ENCODE measurements around the gene GALT. TPM values are rescaled to one million over a fixed set of nuclear protein-coding genes. Genes with fewer than 3 reads are reported as not detected.

GALT gene
- total RNA-seq, result 10 to 100 TPM; 42.0 to 44.6 TPM

DNA sequence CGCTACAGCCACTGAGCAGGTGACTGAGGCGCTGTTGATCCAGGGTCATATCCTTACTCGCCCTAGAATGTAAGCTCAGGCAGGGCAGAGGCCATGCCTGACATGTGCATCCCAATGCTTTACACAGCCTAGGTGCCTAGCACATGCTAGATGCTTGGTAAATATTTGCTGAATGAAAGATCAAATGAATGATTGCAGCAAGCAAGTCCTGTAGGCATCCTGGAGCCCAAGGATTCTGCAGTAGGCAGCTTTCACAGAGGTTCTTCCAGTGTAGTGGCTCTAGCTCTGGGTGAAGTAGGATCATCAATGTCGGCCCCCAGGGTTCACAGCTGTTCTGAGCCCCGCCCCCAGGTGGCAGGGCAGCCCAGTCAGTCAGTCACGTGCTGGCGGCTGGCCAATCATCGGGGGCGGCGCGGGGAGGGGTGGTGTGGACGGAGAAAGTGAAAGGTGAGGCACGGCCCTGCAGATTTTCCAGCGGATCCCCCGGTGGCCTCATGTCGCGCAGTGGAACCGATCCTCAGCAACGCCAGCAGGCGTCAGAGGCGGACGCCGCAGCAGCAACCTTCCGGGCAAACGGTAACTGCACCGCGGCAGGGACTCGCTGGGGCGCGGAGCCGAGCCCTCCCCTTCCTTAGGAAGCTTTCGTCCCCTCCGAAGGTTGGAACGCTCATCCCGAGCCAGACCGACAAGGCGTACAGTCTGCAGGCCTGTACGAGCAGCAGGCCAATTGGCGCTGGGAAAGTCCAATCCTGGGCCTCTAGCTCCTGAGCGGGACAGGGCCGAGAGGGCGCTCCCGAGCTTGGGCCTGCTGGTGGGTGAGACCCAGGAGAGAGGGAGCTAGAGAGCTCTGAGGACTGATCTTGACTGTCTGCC, at the start of gene GALT:
GALT (plus strand) TSS at position 465 of the 873 bp plus-strand sequence; CDS start at position 495, 30 bp downstream.
- peak; percentile 98 for DNase-seq
- H3K27ac Mint-ChIP-seq, result peak within 1 kb of the TSS; percentile 83
- intact Hi-C loops (cut with micrococcal nuclease), result loop anchor here (1.0 to 5.0 kb wide), 6 partner anchors 8 to 426 kb away; partner anchors contain the start of genes DNAJB5 and VCP
- no peaks in the 10 kb centered on the region for H3K27me3 Mint-ChIP-seq (ENCODE audit: low read depth)
- peak within 1 kb of the TSS; percentile 86 for H3K4me3 Mint-ChIP-seq
- H3K4me1 Mint-ChIP-seq (ENCODE audit: low read depth), result peaks cover 18% of the 10 kb centered on the region
- no peaks in the 10 kb centered on the region for H3K9me3 Mint-ChIP-seq
- CTCF ChIA-PET, result interaction anchor here (0.6 to 4.4 kb wide), 14 partner anchors 8 to 281 kb away, joined by 3 to 51 read pairs (median 4); partner anchors contain the start of genes CCL27, RPP25L and SIGMAR1
- H3K36me3 Mint-ChIP-seq (ENCODE audit: low read depth), result peaks cover 19% of the 10 kb centered on the region

DNA sequence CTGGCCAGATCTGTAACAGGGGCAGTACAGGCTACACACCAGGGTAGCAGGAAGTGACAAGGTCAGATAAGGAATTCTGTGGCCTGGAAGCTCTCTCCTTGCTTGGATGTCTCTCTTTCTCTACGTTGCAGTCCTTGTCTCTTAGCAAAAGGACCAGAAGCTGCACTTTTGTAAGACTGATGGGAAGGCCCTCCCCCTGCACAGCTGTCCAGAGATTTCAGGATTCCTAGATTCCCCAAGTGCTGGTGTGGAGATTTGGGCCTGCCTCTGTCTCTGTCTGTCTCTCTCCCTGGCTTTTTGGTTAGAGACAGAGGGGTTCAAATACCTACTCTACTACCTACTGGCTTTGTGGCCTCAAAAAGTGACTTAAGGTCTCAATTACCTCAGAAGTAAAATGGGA, 46.9 kb upstream of the GALT start:
- Mint-ChIP-seq H3K4me3 (no peak overlapping the region), H3K27me3 (ENCODE audit: low read depth) (peaks cover 11% of the 10 kb centered on the region), H3K27ac (no peak overlapping the region), H3K4me1 (ENCODE audit: low read depth) (no peaks in the 10 kb centered on the region), H3K36me3 (ENCODE audit: low read depth) (no peaks in the 10 kb centered on the region), H3K9me3 (no peaks in the 10 kb centered on the region)
- intact Hi-C loops (cut with micrococcal nuclease), result no loop called here
- CTCF ChIA-PET, result interaction anchor here (1.7 to 2.1 kb wide), 2 partner anchors 8 to 52 kb away, joined by 8 to 12 read pairs; no protein-coding TSS in a partner anchor
- DNase-seq, result no peak

DNA sequence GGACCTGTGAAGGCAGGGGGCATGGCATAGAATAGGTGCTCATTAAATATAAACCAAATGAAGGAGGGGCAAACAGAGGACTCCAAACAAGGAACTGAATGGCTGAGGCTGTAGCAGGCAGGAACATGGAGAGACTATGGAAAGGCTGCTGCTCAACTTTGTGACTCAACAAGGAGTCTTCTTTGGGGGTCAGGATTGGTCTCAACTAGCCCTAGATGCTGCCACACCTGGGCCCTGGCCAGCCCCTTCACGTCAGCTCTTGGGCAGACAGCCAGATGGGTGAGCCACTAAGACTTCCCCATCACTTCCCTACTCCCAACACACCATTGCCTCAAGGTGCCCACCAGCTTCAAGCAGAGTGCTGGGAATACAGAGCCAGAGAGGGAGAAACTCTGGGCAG, 45.6 kb upstream of the GALT start:
- Mint-ChIP-seq H3K36me3 (ENCODE audit: low read depth) (no peaks in the 10 kb centered on the region), H3K9me3 (no peaks in the 10 kb centered on the region), H3K4me1 (ENCODE audit: low read depth) (no peaks in the 10 kb centered on the region), H3K4me3 (no peak overlapping the region), H3K27ac (no peak overlapping the region), H3K27me3 (ENCODE audit: low read depth) (peaks cover 8% of the 10 kb centered on the region)
- CTCF ChIA-PET, result interaction anchor here (0.7 to 1.7 kb wide), 3 partner anchors 8 to 161 kb away, joined by 3 to 12 read pairs (median 5); no protein-coding TSS in a partner anchor
- intact Hi-C loops (cut with micrococcal nuclease), result loop anchor here (10.0 kb wide), 1 partner anchor 266 kb away; no protein-coding TSS in a partner anchor
- no peak for DNase-seq

DNA sequence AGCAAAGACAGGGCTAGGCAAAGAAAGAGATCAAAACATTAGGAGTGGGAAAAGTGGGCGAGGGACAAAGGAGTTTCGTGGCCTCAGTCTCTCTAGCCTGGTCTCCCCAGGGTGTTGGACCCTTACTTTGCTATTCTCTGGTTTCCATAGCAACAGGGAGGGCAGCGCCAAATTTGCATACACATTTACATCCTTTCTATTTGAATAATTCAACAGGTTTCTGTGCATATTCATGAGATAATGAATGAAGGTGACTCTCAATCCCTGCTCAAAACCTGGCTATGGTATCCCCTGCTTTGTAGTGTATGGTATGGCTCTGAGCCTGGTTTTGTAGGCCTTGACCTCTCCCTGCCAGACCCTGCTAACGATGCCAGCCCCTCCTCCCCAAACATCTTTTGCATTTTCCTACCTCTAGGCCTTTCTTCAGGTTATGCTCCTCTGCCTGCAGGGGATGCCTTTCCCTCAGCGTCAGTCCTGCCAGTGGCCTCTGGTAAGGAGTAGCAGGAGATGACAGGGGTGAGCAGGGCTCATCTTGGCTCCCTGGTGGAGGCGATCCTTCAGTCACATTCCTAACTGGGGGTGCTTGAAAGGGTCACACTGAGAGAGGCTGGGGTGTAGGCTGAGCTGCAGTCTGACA, 44.4 kb upstream of the GALT start:
- H3K4me1 Mint-ChIP-seq (ENCODE audit: low read depth), result no peaks in the 10 kb centered on the region
- H3K27me3 Mint-ChIP-seq (ENCODE audit: low read depth), result no peaks in the 10 kb centered on the region
- no peaks in the 10 kb centered on the region for H3K36me3 Mint-ChIP-seq (ENCODE audit: low read depth)
- no peaks in the 10 kb centered on the region for H3K9me3 Mint-ChIP-seq
- no peak for DNase-seq
- no peak overlapping the region for H3K4me3 Mint-ChIP-seq
- H3K27ac Mint-ChIP-seq, result no peak overlapping the region
- CTCF ChIA-PET, result interaction anchor here (0.5 to 8.3 kb wide), 14 partner anchors 8 to 379 kb away, joined by 3 to 64 read pairs (median 8); partner anchors contain the start of genes DCTN3, RPP25L and SIGMAR1
- intact Hi-C loops (cut with micrococcal nuclease), result loop anchor here (10.0 kb wide), 1 partner anchor 267 kb away; no protein-coding TSS in a partner anchor

DNA sequence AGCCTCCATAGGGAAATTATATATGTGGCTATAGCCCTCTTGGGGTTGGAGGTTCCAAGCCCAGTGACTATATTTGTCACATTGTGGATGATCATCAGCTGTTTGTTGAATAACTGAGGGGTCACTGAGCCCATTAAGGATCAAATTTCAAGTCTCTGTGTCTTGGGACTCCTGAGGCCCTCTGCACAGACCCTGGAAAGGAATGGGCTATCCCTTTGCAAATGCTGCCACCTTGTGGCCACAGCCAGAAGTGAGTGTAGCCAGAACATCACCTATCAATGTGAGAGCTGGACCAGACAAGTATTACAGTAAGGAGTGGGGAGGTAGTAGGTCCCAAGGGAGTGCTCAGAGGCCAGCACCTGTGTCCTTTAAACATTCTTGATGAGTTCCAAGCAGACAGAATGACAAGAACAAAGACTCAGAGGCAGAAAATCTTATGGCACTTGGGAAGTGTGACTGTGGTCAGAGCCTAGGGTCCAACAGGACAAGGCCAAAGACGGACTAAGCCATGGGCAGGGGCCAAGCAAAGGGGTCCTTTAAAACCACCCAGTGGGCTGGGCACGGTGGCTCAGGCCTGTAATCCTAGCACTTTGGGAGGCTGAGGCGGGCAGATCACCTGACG, 42.8 kb upstream of the GALT start:
- Mint-ChIP-seq H3K9me3 (no peaks in the 10 kb centered on the region), H3K4me1 (ENCODE audit: low read depth) (no peaks in the 10 kb centered on the region), H3K27me3 (ENCODE audit: low read depth) (no peaks in the 10 kb centered on the region), H3K27ac (no peak overlapping the region), H3K4me3 (no peak overlapping the region), H3K36me3 (ENCODE audit: low read depth) (no peaks in the 10 kb centered on the region)
- intact Hi-C loops (cut with micrococcal nuclease), result loop anchor here (1.0 to 10.0 kb wide), 4 partner anchors 41 to 269 kb away; no protein-coding TSS in a partner anchor
- peak; percentile 89 for DNase-seq
- CTCF ChIA-PET, result interaction anchor here (0.6 to 8.3 kb wide), 29 partner anchors 8 to 227 kb away, joined by 3 to 64 read pairs (median 4); partner anchors contain the start of genes DCTN3, GALT, RPP25L and SIGMAR1

DNA sequence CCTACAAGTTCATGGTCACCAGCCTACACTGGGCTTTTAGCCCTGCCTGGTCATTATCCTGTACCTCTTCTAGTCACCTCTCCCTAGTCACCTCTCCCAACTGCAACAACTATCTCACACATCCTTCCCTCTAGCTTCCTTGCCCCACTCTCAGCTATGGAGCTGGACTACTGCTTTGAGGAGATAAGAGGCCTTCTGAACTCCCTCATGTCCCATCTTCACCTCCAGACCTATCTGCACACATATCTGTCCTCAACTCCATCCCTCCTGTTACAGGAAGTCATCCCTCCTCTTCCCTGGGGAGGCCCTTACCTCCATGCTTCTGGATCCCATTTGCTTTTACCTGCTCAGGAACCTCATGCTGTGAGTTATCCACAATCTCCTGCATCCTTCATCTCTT, 40.3 kb upstream of the GALT start:
- peaks cover 9% of the 10 kb centered on the region for H3K4me1 Mint-ChIP-seq (ENCODE audit: low read depth)
- H3K9me3 Mint-ChIP-seq, result no peaks in the 10 kb centered on the region
- intact Hi-C loops (cut with micrococcal nuclease), result loop anchor here (10.0 kb wide), 1 partner anchor 271 kb away; no protein-coding TSS in a partner anchor
- CTCF ChIA-PET, result interaction anchor here (1.0 to 8.3 kb wide), 6 partner anchors 14 to 203 kb away, joined by 3 to 64 read pairs (median 14); partner anchors contain the start of genes DCTN3 and SIGMAR1
- no peaks in the 10 kb centered on the region for H3K27me3 Mint-ChIP-seq (ENCODE audit: low read depth)
- DNase-seq, result no peak
- no peak overlapping the region for H3K4me3 Mint-ChIP-seq
- no peak overlapping the region for H3K27ac Mint-ChIP-seq
- no peaks in the 10 kb centered on the region for H3K36me3 Mint-ChIP-seq (ENCODE audit: low read depth)

DNA sequence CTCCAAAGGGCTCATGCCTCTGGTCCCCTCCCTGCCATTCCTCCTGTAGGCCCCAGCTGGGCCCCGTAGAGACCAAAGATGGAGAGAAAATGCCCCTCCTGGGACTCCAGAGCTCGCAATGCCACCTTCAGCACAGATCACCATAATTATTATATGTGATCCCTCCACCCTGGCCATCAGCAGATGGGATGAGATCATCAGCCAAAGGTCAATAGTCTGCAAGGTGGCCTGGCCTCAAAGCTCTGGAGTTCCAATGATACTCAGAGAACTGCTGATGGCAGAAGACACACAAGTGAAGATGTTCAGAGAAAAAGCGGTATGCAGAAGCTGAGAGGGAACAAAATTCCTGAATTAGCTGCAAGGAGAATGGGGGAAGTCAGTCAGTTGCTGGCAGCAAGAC, 39.6 kb upstream of the GALT start:
- Mint-ChIP-seq H3K36me3 (ENCODE audit: low read depth) (no peaks in the 10 kb centered on the region), H3K4me3 (no peak overlapping the region), H3K9me3 (no peaks in the 10 kb centered on the region), H3K27ac (no peak overlapping the region), H3K27me3 (ENCODE audit: low read depth) (no peaks in the 10 kb centered on the region), H3K4me1 (ENCODE audit: low read depth) (peaks cover 13% of the 10 kb centered on the region)
- intact Hi-C loops (cut with micrococcal nuclease), result loop anchor here (10.0 kb wide), 1 partner anchor 272 kb away; no protein-coding TSS in a partner anchor
- no peak for DNase-seq
- CTCF ChIA-PET, result interaction anchor here (0.6 to 8.3 kb wide), 5 partner anchors 13 to 204 kb away, joined by 3 to 64 read pairs (median 8); partner anchors contain the start of genes DCTN3 and SIGMAR1

DNA sequence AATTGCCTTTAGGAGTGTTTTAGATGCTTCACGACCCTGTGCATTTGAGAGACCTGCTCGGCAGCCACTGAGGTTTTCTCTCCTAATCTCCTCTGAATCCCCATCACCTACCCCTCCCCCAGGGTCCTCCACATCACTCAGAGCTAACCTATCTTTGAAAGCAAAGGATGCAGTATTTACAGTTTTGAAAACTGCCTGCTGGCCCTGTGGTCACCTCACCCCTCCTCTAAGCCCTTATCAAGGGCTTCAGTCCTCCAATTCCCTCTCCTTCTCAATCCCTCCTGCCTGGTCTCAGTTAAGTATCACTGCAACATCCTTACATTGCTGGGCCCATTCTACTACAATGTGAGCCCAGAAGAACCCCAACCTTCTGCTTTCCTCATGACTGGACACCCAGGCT, 39.1 kb upstream of the GALT start:
- no peaks in the 10 kb centered on the region for H3K9me3 Mint-ChIP-seq
- DNase-seq, result no peak
- CTCF ChIA-PET, result interaction anchor here (0.6 to 8.3 kb wide), 4 partner anchors 13 to 147 kb away, joined by 3 to 64 read pairs (median 3); partner anchors contain the start of genes DCTN3 and SIGMAR1
- no peak overlapping the region for H3K4me3 Mint-ChIP-seq
- no peaks in the 10 kb centered on the region for H3K36me3 Mint-ChIP-seq (ENCODE audit: low read depth)
- peaks cover 15% of the 10 kb centered on the region for H3K4me1 Mint-ChIP-seq (ENCODE audit: low read depth)
- no peak overlapping the region for H3K27ac Mint-ChIP-seq
- intact Hi-C loops (cut with micrococcal nuclease), result loop anchor here (10.0 kb wide), 1 partner anchor 273 kb away; no protein-coding TSS in a partner anchor
- H3K27me3 Mint-ChIP-seq (ENCODE audit: low read depth), result no peaks in the 10 kb centered on the region

DNA sequence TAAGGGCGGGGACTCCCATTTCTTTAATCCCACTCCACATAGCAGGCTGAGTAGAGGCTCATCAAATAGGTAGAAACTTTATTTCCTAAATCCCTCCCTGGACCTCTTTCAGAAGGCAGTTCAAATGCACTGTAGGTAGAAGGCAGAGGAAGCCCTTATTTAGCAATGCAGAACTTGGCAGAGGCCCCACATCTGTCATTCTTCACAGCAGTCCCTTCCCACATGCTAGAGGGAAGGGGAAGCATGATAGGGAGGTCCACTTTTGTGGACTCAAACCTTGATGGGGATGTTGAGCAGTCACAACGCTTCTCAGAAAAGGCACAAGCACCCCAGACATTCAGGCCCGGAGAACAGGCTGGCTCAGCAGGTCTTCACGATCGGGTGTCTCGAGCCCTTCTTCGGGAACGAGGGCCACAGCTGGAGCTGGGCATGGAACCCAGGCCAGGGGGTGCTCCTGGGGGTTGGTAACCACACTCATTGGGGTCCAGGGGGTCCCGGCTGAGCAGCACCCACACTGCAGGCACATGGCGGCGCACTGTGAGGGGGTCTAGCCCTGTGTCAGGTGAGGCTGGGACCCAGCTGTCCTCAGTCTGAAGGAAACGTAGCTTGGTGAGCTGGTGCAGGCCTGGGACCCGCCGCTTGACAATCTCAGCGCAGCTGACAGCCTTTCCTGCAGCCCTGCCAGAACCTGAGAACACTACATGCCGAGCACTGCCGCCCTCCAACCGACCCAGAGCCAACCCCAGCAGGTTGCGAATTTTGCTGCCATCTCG, 35.9 kb upstream of the GALT start:
- H3K27me3 Mint-ChIP-seq (ENCODE audit: low read depth), result no peaks in the 10 kb centered on the region
- intact Hi-C loops (cut with micrococcal nuclease), result no loop called here
- H3K27ac Mint-ChIP-seq, result no peak overlapping the region
- CTCF ChIA-PET, result interaction anchor here (0.6 to 8.4 kb wide), 7 partner anchors 8 to 355 kb away, joined by 3 to 123 read pairs (median 3); partner anchors contain the start of genes DCTN3 and SIGMAR1
- peaks cover 21% of the 10 kb centered on the region for H3K4me1 Mint-ChIP-seq (ENCODE audit: low read depth)
- DNase-seq, result no peak
- no peaks in the 10 kb centered on the region for H3K36me3 Mint-ChIP-seq (ENCODE audit: low read depth)
- peak overlapping the region; percentile 87 for H3K4me3 Mint-ChIP-seq
- H3K9me3 Mint-ChIP-seq, result no peaks in the 10 kb centered on the region

DNA sequence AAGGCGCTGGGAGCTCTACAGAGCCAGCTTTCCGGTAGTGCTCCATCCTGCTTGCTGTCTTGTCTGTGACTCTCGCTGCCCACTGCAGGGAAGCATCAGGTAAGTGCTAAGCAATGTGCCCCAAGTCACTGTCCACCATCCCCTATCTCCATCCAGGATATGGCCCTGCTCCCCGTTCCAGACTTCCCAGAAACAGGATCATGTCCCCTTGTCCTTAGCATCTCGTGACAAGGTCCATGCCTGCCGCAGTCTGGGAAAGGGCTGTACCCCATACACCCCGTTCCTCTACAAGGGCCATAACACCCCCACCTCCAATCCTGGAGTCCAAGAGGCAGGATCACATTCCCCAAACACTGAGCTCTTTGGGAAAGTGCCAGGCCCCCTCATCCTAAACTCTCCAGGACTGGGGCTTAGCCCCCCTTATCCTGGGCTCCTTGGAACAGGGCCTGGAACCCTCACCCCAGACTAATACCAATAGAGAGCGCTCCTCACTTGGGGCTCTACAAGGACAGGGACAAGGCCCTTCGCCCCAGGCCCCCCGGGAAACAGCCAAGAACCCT, 35.1 kb upstream of the GALT start:
- peak overlapping the region; percentile 83 for H3K27ac Mint-ChIP-seq
- H3K27me3 Mint-ChIP-seq (ENCODE audit: low read depth), result no peaks in the 10 kb centered on the region
- peak overlapping the region; percentile 87 for H3K4me3 Mint-ChIP-seq
- H3K9me3 Mint-ChIP-seq, result no peaks in the 10 kb centered on the region
- intact Hi-C loops (cut with micrococcal nuclease), result no loop called here
- CTCF ChIA-PET, result interaction anchor here (0.7 to 8.4 kb wide), 7 partner anchors 9 to 276 kb away, joined by 3 to 123 read pairs (median 3); partner anchors contain the start of genes DCTN3 and SIGMAR1
- peaks cover 21% of the 10 kb centered on the region for H3K4me1 Mint-ChIP-seq (ENCODE audit: low read depth)
- H3K36me3 Mint-ChIP-seq (ENCODE audit: low read depth), result peaks cover 2% of the 10 kb centered on the region
- DNase-seq, result no peak
